HEK293 (cell line): Measurements from ENCODE around the gene SULF2.
"Not testable (repeated sequence)": the region's sequence is repeated elsewhere in the genome, so short reads cannot be mapped to it uniquely, and the experiment has no call there.

Experiments
- CTCF ChIA-PET: fragments of 350-600 bp; formaldehyde crosslinking; extraction: SDS; loops from one replicate; lab custom pipeline; 2021; ENCODE audit warnings: antibody characterized with exemption; lab: Yijun Ruan, JAX
- POLR2A ChIA-PET: fragments of 300-600 bp; formaldehyde crosslinking; extraction: SDS; loops from one replicate; lab custom pipeline; 2020; ENCODE audit warnings: antibody characterized with exemption, inconsistent platforms; lab: Yijun Ruan, JAX
- H3K27ac ChIP-seq: fragments of 200-500 bp; sonication (Bioruptor generic); 2 replicates; pipeline ENCODE4 v1.5.1; 2014; ENCODE audit warnings: low read depth, low read length, control low read depth, inconsistent platforms; ENCODE audit errors: extremely low read depth
- H3K36me3 ChIP-seq, 2 experiments: fragments of 200-500 bp in 1 of 2; sonication (Bioruptor generic) in 1 of 2; 1 replicate in 1 of 2; 2 replicates in 1 of 2; pipeline ENCODE4 v1.5.1; 2014 to 2017; ENCODE audit warnings: inconsistent platforms in 2 of 2, low read length in 2 of 2; ENCODE audit not compliant: control insufficient read depth in 2 of 2, insufficient read depth in 1 of 2
- H3K4me1 ChIP-seq: fragments of 200-500 bp; sonication (Bioruptor generic); 2 replicates; pipeline ENCODE4 v1.5.1; 2014; ENCODE audit warnings: mild to moderate bottlenecking, low read length, inconsistent platforms; ENCODE audit not compliant: control insufficient read depth, insufficient read depth
- H3K4me3 ChIP-seq: 2 replicates; pipeline ENCODE4 v1.5.1; 2011; ENCODE audit warnings: low read depth, mild to moderate bottlenecking, control low read depth, low read length, moderate library complexity
- H3K9me3 ChIP-seq: fragments of 200-500 bp; sonication (Bioruptor generic); 2 replicates; pipeline ENCODE4 v1.5.1; 2014; ENCODE audit warnings: low read depth, low read length, inconsistent platforms; ENCODE audit not compliant: control insufficient read depth, insufficient read depth
- EGR2 ChIP-seq: fragments of 450-650 bp; formaldehyde crosslinking; IDR thresholded peaks from 2 replicates; pipeline ENCODE4 v1.5.1; 2016; ENCODE audit warnings: low read depth, missing biosample characterization, missing genetic modification characterization
- KLF9 ChIP-seq: fragments of 450-650 bp; formaldehyde crosslinking; IDR thresholded peaks from 2 replicates; pipeline ENCODE4 v1.5.1; 2016; ENCODE audit warnings: missing biosample characterization, missing genetic modification characterization, low read depth
- MEIS1 ChIP-seq: sonication (generic); formaldehyde crosslinking; IDR thresholded peaks from 2 replicates; pipeline ENCODE4 v1.8.1; 2022; ENCODE audit warnings: missing genetic modification reagents, mild to moderate bottlenecking, borderline replicate concordance
- SCRT1 ChIP-seq: fragments of 450-650 bp; formaldehyde crosslinking; IDR thresholded peaks from 2 replicates; pipeline ENCODE4 v1.5.1; 2016; ENCODE audit warnings: missing biosample characterization, missing genetic modification characterization, borderline replicate concordance
- ZNF274 ChIP-seq, 2 experiments: fragments of 200-500 bp in 1 of 2; fragments of 450-650 bp in 1 of 2; sonication (Bioruptor generic) in 1 of 2; formaldehyde crosslinking in 1 of 2; IDR thresholded peaks; 2 replicates each; pipeline versions ENCODE4 v1.5.1 to v1.6.1; 2014 to 2016; ENCODE audit warnings: borderline replicate concordance in 1 of 2, inconsistent platforms in 1 of 2, low read length in 1 of 2, missing biosample characterization in 1 of 2, missing genetic modification characterization in 1 of 2
- ZNF555 ChIP-seq: fragments of 450-650 bp; formaldehyde crosslinking; conservative IDR thresholded peaks from 2 replicates; pipeline ENCODE4 v1.5.1; 2017; ENCODE audit warnings: missing biosample characterization, mild to moderate bottlenecking, missing genetic modification characterization, inconsistent platforms
- ZNF623 ChIP-seq: fragments of 450-650 bp; formaldehyde crosslinking; IDR thresholded peaks from 2 replicates; pipeline ENCODE4 v1.5.1; 2016; ENCODE audit warnings: missing biosample characterization, missing genetic modification characterization
- TF ChIP-seq, protein P1 (sequence below): fragments of 450-650 bp; formaldehyde crosslinking; optimal IDR thresholded peaks from 2 replicates; pipeline ENCODE3; 2016; ENCODE audit warnings: missing biosample characterization, mild to moderate bottlenecking, missing genetic modification characterization
- TF ChIP-seq, protein P2 (sequence below): fragments of 450-650 bp; formaldehyde crosslinking; IDR thresholded peaks from 2 replicates; pipeline ENCODE4 v1.5.1; 2016; ENCODE audit warnings: missing biosample characterization, missing genetic modification characterization
- TF ChIP-seq, protein P3 (sequence below): fragments of 450-650 bp; formaldehyde crosslinking; IDR thresholded peaks from 2 replicates; pipeline ENCODE4 v1.5.1; 2017; ENCODE audit warnings: missing biosample characterization, missing genetic modification characterization

The SULF2 gene

DNA sequence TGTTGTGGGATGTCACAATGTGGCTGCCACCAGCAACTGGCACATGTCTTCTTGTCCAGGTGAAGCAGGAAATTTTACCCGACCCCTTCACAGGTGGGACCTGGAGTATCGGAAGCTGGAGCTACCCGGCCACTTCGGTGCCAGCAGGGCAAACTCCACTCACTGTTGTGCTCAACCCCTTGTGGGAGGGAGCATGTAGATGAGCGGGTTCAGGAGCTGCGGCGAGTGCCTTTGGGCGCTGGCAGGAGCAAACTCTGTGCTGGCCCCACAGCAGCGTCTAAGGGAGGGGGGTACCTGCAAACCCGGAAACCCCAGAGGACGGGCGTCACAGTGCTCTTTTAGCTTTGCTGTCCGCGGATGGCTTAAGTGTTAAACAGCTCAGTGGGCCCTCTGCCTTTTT lies 20.7 kb upstream of the SULF2 start (continued):
- no peak for TF ChIP-seq ZNF555 (tag by site-specific recombination)
- TF ChIP-seq, protein P1, sequence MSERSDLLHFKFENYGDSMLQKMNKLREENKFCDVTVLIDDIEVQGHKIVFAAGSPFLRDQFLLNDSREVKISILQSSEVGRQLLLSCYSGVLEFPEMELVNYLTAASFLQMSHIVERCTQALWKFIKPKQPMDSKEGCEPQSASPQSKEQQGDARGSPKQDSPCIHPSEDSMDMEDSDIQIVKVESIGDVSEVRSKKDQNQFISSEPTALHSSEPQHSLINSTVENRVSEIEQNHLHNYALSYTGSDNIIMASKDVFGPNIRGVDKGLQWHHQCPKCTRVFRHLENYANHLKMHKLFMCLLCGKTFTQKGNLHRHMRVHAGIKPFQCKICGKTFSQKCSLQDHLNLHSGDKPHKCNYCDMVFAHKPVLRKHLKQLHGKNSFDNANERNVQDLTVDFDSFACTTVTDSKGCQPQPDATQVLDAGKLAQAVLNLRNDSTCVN (tag by site-specific recombination): no peak

DNA sequence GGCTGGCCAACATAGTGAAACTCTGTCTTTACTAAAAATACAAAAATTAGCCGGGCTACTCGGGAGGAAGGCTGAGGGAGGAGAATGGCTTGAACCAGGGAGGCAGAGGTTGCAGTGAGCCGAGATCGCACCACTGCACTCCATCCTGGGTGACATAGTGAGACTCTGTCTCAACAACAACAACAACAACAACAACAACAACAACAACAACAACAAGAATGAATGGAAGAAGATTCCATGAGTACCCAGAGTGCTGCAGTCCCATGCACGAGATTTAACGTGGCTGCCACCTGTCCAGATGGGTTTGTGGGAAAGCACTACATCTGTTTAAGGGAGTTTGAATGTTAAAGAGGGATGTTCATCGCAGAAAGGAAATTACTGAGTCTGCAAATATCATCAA lies 19.7 kb upstream of the SULF2 start:
- H3K4me3 ChIP-seq, POLR2A ChIA-PET: not testable (repeated sequence)
- CTCF ChIA-PET: interaction anchor here (0.7 kb wide), 1 partner anchor 18 kb away, joined by 3 read pairs; no protein-coding TSS in a partner anchor

DNA sequence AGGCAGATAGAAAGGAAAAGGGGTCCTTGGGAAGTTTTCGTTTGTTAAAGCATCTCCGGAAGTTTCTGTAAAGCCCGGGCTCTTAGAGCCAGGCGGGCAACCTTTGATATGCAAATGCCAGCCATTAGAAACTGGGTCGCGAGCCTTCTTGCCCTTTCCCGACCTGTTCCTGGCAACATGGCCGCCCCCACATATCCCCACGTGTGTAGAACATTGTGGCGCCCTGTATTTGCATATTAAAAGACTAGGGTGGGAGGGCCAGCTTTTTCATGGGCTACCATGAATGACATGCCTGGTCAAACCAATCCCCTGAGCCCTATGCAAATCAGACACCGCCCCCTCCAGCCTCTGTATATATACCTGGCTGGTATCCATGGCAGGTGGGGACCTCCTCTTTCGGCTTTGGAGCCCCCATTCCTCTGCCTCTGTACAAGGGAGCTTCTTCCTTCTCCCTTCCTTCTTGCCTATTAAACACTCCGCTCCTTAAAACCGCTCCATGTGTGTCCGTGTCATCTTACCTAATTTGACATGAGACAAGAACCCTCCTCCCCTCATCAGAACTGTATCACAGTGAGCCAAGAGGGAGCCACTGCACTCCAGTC lies 19.0 kb upstream of the SULF2 start:
- H3K9me3 ChIP-seq, H3K36me3 ChIP-seq, H3K4me3 ChIP-seq, H3K27ac ChIP-seq, CTCF ChIA-PET, H3K4me1 ChIP-seq, POLR2A ChIA-PET: not testable (repeated sequence)

More for the DNA sequence above, 19.7 kb upstream of the SULF2 start:
- not testable (repeated sequence) for H3K36me3 ChIP-seq, H3K4me1 ChIP-seq, H3K9me3 ChIP-seq, H3K27ac ChIP-seq

DNA sequence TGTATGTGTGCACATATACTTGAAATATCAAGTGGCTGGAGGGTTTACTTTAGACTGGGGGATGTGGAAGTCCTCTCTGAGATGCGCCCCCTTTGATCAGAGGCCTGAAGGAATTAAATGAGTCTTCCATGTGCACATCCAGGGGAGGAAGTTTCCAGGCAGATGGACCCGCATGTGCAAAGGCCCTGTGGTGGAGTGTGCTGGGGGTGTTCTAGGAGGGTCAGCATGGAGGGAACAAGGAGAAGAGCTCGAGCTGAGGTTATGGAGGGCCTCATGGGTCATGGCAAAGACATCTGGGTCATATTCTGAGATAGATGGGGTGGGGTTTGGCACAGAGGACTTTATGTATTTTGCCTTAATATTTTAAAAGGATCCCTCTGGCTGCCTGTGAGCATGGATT lies 17.7 kb upstream of the SULF2 start:
- H3K4me3 ChIP-seq: no peak overlapping the region
- no peaks in the 10 kb centered on the region for H3K4me1 ChIP-seq
- no peaks in the 10 kb centered on the region for H3K9me3 ChIP-seq
- H3K36me3 ChIP-seq: no peaks in the 10 kb centered on the region
- H3K27ac ChIP-seq: no peak overlapping the region
- POLR2A ChIA-PET: no interaction called here
- TF ChIP-seq, protein P2, sequence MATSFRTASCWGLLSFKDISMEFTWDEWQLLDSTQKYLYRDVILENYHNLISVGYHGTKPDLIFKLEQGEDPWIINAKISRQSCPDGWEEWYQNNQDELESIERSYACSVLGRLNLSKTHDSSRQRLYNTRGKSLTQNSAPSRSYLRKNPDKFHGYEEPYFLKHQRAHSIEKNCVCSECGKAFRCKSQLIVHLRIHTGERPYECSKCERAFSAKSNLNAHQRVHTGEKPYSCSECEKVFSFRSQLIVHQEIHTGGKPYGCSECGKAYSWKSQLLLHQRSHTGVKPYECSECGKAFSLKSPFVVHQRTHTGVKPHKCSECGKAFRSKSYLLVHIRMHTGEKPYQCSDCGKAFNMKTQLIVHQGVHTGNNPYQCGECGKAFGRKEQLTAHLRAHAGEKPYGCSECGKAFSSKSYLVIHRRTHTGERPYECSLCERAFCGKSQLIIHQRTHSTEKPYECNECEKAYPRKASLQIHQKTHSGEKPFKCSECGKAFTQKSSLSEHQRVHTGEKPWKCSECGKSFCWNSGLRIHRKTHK (tag by site-specific recombination): no peak
- TF ChIP-seq MEIS1 (CRISPR knock-in tag) (no peak), ZNF623 (tag by site-specific recombination) (peak; percentile 71), EGR2 (tag by site-specific recombination) (no peak), SCRT1 (no peak), ZNF274 (IDR thresholded peaks at IDR 0.05; ENCODE audit: low read length) (no peak), ZNF274 (tag by site-specific recombination; IDR thresholded peaks at IDR 0.05; ENCODE audit: borderline replicate concordance) (no peak), KLF9 (tag by site-specific recombination) (no peak)
- TF ChIP-seq, protein P3, sequence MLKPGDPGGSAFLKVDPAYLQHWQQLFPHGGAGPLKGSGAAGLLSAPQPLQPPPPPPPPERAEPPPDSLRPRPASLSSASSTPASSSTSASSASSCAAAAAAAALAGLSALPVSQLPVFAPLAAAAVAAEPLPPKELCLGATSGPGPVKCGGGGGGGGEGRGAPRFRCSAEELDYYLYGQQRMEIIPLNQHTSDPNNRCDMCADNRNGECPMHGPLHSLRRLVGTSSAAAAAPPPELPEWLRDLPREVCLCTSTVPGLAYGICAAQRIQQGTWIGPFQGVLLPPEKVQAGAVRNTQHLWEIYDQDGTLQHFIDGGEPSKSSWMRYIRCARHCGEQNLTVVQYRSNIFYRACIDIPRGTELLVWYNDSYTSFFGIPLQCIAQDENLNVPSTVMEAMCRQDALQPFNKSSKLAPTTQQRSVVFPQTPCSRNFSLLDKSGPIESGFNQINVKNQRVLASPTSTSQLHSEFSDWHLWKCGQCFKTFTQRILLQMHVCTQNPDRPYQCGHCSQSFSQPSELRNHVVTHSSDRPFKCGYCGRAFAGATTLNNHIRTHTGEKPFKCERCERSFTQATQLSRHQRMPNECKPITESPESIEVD (tag by site-specific recombination): no peak
- CTCF ChIA-PET: interaction anchor here (0.6 kb wide), 1 partner anchor 16 kb away, joined by 3 read pairs; no protein-coding TSS in a partner anchor
